H1 (cell line): ENCODE measurements around the gene HOXD4. TPM values are rescaled to one million over a fixed set of nuclear protein-coding genes. Genes with fewer than 3 reads are reported as not detected.

Experiments used
- CTCF ChIA-PET: fragments of 300-600 bp; sonication (Branson Sonifier 250); formaldehyde crosslinking; loops from one replicate; lab custom pipeline; 2021; ENCODE audit not compliant: partially characterized antibody; lab: Charles Lee
- POLR2A ChIA-PET: fragments of 300-600 bp; sonication (Branson Sonifier 250); formaldehyde crosslinking; loops from one replicate; lab custom pipeline; 2021; ENCODE audit warnings: inconsistent platforms; ENCODE audit not compliant: partially characterized antibody; lab: Charles Lee
- DNase-seq, 2 experiments: peaks; one replicate each; pipeline versions ENCODE4 v3.0.0 to v3.0.0-alpha.2; 2010 to 2022; ENCODE audit warnings: low spot score in 2 of 2, low read depth in 1 of 2, mixed read lengths in 1 of 2
- FAIRE-seq: peaks from 2 replicates; lab custom pipeline; 2011; peaks lifted over from hg19 to GRCh38; lab: Jason Lieb, UNC
- H2AFZ ChIP-seq: 2 replicates; pipeline ENCODE4 v1.8.1; 2012; ENCODE audit warnings: low read length, inconsistent platforms
- H2AK5ac ChIP-seq: 2 replicates; pipeline ENCODE4 v1.6.1; 2013; ENCODE audit warnings: low read depth, low read length
- H2BK120ac ChIP-seq: replicated peaks from 2 replicates; pipeline ENCODE3; 2013; ENCODE audit warnings: low read depth, low read length, inconsistent platforms
- H2BK12ac ChIP-seq: 2 replicates; pipeline ENCODE4 v1.6.1; 2013; ENCODE audit warnings: low read depth, low read length
- H2BK15ac ChIP-seq: 2 replicates; pipeline ENCODE4 v1.6.1; 2013; ENCODE audit warnings: low read length
- H2BK20ac ChIP-seq: 2 replicates; pipeline ENCODE4 v1.6.1; 2013; ENCODE audit warnings: low read length
- H2BK5ac ChIP-seq: 2 replicates; pipeline ENCODE4 v1.6.1; 2013; ENCODE audit warnings: low read depth, low read length
- H3K14ac ChIP-seq: 2 replicates; pipeline ENCODE4 v1.6.1; 2013; ENCODE audit warnings: inconsistent platforms; ENCODE audit not compliant: insufficient read length
- H3K18ac ChIP-seq: 2 replicates; pipeline ENCODE4 v1.6.1; 2013; ENCODE audit warnings: low read length; ENCODE audit errors: extremely low read depth
- H3K23ac ChIP-seq: 2 replicates; pipeline ENCODE4 v1.6.1; 2013; ENCODE audit warnings: inconsistent platforms; ENCODE audit not compliant: insufficient read length
- H3K23me2 ChIP-seq: 2 replicates; pipeline ENCODE4 v1.6.1; 2013; ENCODE audit warnings: low read depth, low read length
- H3K27ac ChIP-seq: 2 replicates; pipeline ENCODE4 v1.6.1; 2011; ENCODE audit warnings: low read depth, low read length, inconsistent platforms
- H3K27me3 ChIP-seq, 4 experiments: replicated peaks in 1 of 4; 1 replicate in 1 of 4; 2 replicates in 3 of 4; pipeline versions ENCODE4 v1.6.1 to v1.8.1; 2011 to 2013; ENCODE audit warnings: low read length in 3 of 4, mild to moderate bottlenecking in 3 of 4, inconsistent platforms in 2 of 4, mixed read lengths in 2 of 4, moderate library complexity in 1 of 4; ENCODE audit not compliant: control insufficient read depth in 3 of 4, insufficient read depth in 3 of 4; ENCODE audit errors: extremely low read depth in 1 of 4
- H3K36me3 ChIP-seq, 4 experiments: 2 replicates each; pipeline versions ENCODE4 v1.6.1 to v1.8.1; 2011 to 2013; ENCODE audit warnings: mild to moderate bottlenecking in 4 of 4, low read length in 3 of 4, moderate library complexity in 2 of 4, control low read depth in 1 of 4, inconsistent platforms in 1 of 4; ENCODE audit not compliant: insufficient read depth in 4 of 4, control insufficient read depth in 2 of 4
- H3K4ac ChIP-seq: replicated peaks from 2 replicates; pipeline ENCODE3; 2013; ENCODE audit warnings: low read length, low read depth, mixed read lengths, inconsistent platforms; ENCODE audit not compliant: insufficient read length
- H3K4me1 ChIP-seq, 4 experiments: replicated peaks in 1 of 4; 1 replicate in 1 of 4; 2 replicates in 3 of 4; pipeline versions ENCODE4 v1.6.1 to v1.8.1; 2011 to 2013; ENCODE audit warnings: low read length in 3 of 4, inconsistent platforms in 2 of 4, mixed read lengths in 1 of 4; ENCODE audit not compliant: insufficient read depth in 4 of 4, control insufficient read depth in 3 of 4
- H3K4me2 ChIP-seq, 2 experiments: 2 replicates each; pipeline versions ENCODE4 v1.6.1 to v1.8.1; 2011 to 2013; ENCODE audit warnings: low read depth in 2 of 2, low read length in 2 of 2, control low read depth in 1 of 2, inconsistent platforms in 1 of 2, mild to moderate bottlenecking in 1 of 2; ENCODE audit not compliant: insufficient read depth in 1 of 2
- H3K4me3 ChIP-seq, 4 experiments: fragments of 200-600, 300-600 bp in 1 of 4; sonication (generic), shearing (Covaris generic), sonication (Bioruptor Twin) in 1 of 4; 2 replicates each; pipeline versions ENCODE4 v1.5.1 to v1.8.1; 2011 to 2016; ENCODE audit warnings: low read length in 4 of 4, low read depth in 3 of 4, control low read depth in 2 of 4, inconsistent platforms in 2 of 4, mild to moderate bottlenecking in 2 of 4, mixed read lengths in 1 of 4, moderate library complexity in 1 of 4; ENCODE audit not compliant: insufficient read depth in 2 of 4; ENCODE audit errors: extremely low read depth in 1 of 4
- H3K56ac ChIP-seq: replicated peaks from 2 replicates; pipeline ENCODE3; 2013; ENCODE audit warnings: low read depth, mild to moderate bottlenecking, mixed read lengths, low read length, inconsistent platforms; ENCODE audit not compliant: insufficient read length
- H3K79me1 ChIP-seq: 2 replicates; pipeline ENCODE4 v1.6.1; 2013; ENCODE audit warnings: low read depth, low read length, control low read depth
- H3K79me2 ChIP-seq, 2 experiments: 2 replicates each; pipeline versions ENCODE4 v1.6.1 to v1.8.1; 2012 to 2013; ENCODE audit warnings: low read length in 2 of 2, mild to moderate bottlenecking in 2 of 2, inconsistent platforms in 1 of 2; ENCODE audit not compliant: insufficient read depth in 2 of 2, control insufficient read depth in 1 of 2
- H3K9ac ChIP-seq, 4 experiments: replicated peaks in 1 of 4; 1 replicate in 1 of 4; 2 replicates in 3 of 4; pipeline versions ENCODE4 v1.6.1 to v1.8.1; 2011 to 2013; ENCODE audit warnings: low read depth in 3 of 4, low read length in 3 of 4, control low read depth in 2 of 4, mild to moderate bottlenecking in 2 of 4, moderate library complexity in 2 of 4, inconsistent platforms in 1 of 4; ENCODE audit errors: extremely low read depth in 1 of 4
- H3K9me3 ChIP-seq, 2 experiments: 2 replicates each; pipeline versions ENCODE4 v1.6.1 to v1.8.1; 2012 to 2013; ENCODE audit warnings: mild to moderate bottlenecking in 2 of 2, moderate library complexity in 2 of 2, control low read depth in 1 of 2, inconsistent platforms in 1 of 2, low read depth in 1 of 2, low read length in 1 of 2, mixed read lengths in 1 of 2; ENCODE audit not compliant: insufficient read depth in 2 of 2
- H4K20me1 ChIP-seq, 2 experiments: replicated peaks in 1 of 2; 2 replicates each; pipeline versions ENCODE3 to v1.8.1; 2011 to 2013; ENCODE audit warnings: inconsistent platforms in 2 of 2, low read length in 2 of 2, mild to moderate bottlenecking in 1 of 2; ENCODE audit not compliant: insufficient read depth in 2 of 2, control insufficient read depth in 1 of 2
- H4K5ac ChIP-seq: 2 replicates; pipeline ENCODE4 v1.6.1; 2013; ENCODE audit warnings: low read length, low read depth, mixed read lengths, inconsistent platforms; ENCODE audit not compliant: insufficient read length
- H4K8ac ChIP-seq: 2 replicates; pipeline ENCODE4 v1.8.0; 2013; ENCODE audit warnings: mild to moderate bottlenecking, moderate library complexity, low read length, inconsistent platforms; ENCODE audit not compliant: insufficient read depth; ENCODE audit errors: extremely low read depth
- H4K91ac ChIP-seq: replicated peaks from 2 replicates; pipeline ENCODE3; 2013; ENCODE audit warnings: low read length, mixed read lengths, inconsistent platforms; ENCODE audit not compliant: insufficient read length
- BACH1 ChIP-seq: IDR thresholded peaks from 2 replicates; pipeline ENCODE4 v1.6.1; 2012; ENCODE audit warnings: low read length, improper control_type of control experiment
- CREB1 ChIP-seq: IDR thresholded peaks from 2 replicates; pipeline ENCODE4 v1.6.1; 2012; ENCODE audit warnings: inconsistent platforms
- HDAC6 ChIP-seq: IDR thresholded peaks from one replicate; pipeline ENCODE4 v1.7.1; 2012; ENCODE audit warnings: low read depth, mild to moderate bottlenecking, inconsistent platforms, low read length, moderate library complexity
- KDM1A ChIP-seq: fragments of 200-600, 300-600 bp; sonication (generic); IDR thresholded peaks from 2 replicates; pipeline ENCODE4 v1.7.1; 2016; ENCODE audit warnings: mild to moderate bottlenecking, low read length, borderline replicate concordance
- RNF2 ChIP-seq: fragments of 200-900, 300-1000 bp; sonication (generic); IDR thresholded peaks from 2 replicates; pipeline ENCODE4 v1.7.1; 2016; ENCODE audit warnings: borderline replicate concordance, low read depth, mild to moderate bottlenecking, antibody characterized with exemption, low read length; ENCODE audit not compliant: poor library complexity, severe bottlenecking; ENCODE audit errors: missing control alignments
- TCF12 ChIP-seq: IDR thresholded peaks from 2 replicates; pipeline ENCODE4 v1.6.1; 2011; ENCODE audit warnings: low read depth, mild to moderate bottlenecking, low read length
- ZNF274 ChIP-seq: IDR thresholded peaks from 2 replicates; pipeline ENCODE4 v1.7.0; 2012; ENCODE audit warnings: low read length, borderline replicate concordance; ENCODE audit errors: extremely low read depth
- WGBS, 2 experiments: shearing (Covaris generic) in 1 of 2; methylation state at CpG; one replicate each; pipeline versions ENCODE4 v1.1.6 to v1.1.7; 2013 to 2015; ENCODE audit warnings: low lambda C conversion rate in 2 of 2, mixed read lengths in 2 of 2, inconsistent platforms in 1 of 2, low coverage in 1 of 2, missing lambda C conversion rate in 1 of 2; ENCODE audit not compliant: insufficient replicate concordance in 2 of 2, insufficient coverage in 1 of 2, insufficient read length in 1 of 2; ENCODE audit errors: extremely low coverage in 1 of 2, missing lambda C conversion rate in 1 of 2; 5-methylcytosine and 5-hydroxymethylcytosine counted together
- polyA plus RNA-seq, 7 experiments: library from polyadenylated mRNA; depleted of rRNA in 3 of 7; stranded (reverse) in 5 of 7; unstranded in 2 of 7; fragments of >200 nt in 5 of 7; fragments of 200-250 nt in 2 of 7; gene quantifications; 1 replicate in 5 of 7; 2 replicates in 1 of 7; 4 replicates in 1 of 7; pipeline versions ENCODE4 v1.2.1 to v1.2.3, GENCODE V29; 2011 to 2013; ENCODE audit warnings: missing spikeins in 2 of 7, mixed read lengths in 2 of 7
- total RNA-seq: library from RNA; stranded (reverse); fragmentation: NEBNext Ultra II Directional; extraction: Animal tissue kit (Norgen Biotek cat#: 25700); gene quantifications from 2 replicates; pipeline ENCODE4 v1.2.1, GENCODE V29; 2021

HOXD4 gene
- total and polyA plus RNA-seq, 2 of the 8 experiments (the other 6 are each of a cell fraction or from before 2014, with no cell fraction given): not detected

DNA sequence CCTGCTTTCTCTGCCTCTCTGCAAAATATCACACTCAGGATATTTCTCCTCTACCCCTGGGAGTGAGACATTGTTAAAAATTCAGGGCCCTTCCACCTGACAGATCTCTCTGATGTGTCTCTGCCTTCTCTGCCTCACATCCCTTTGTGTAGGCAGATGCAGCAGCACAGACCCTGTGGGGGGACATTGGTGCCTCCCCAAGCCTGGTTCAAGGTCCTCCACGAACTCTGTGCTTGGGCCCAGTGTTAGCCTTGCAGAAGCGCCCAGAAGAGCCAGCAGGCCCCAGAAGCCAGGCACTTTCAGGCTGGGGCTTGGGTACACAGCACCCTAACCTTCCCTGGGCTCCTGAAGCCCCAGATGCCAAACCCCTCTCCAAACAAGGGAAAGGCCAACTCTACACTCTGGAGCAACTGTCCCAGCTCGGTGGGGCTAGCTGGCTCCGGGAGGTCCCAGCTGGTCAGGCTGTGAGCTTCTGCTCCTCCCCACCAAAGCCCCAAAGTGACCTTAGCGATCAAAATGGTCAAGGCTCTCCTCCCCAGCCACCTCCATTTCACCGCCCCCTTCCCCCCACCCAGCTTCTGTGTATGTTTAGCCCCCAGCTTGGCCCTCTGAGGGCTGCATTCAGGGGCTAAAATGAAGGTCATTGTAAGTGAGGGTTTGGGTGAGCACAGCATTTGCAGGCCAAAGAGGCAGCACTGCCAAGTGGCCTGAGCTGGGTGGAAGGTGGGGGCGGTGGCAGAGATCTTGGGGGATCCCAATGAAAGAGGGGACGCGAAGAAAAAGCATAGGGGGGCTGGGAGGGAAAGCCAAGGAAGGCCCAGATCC, 26.2 kb upstream of the HOXD4 start:
- CTCF ChIA-PET: interaction anchor here (0.8 to 6.2 kb wide), 12 partner anchors 9 to 1023 kb away, joined by 3 to 72 read pairs (median 12); partner anchors contain the start of gene HOXD10
- Histone ChIP-seq H3K23me2 (peaks cover 2% of the 10 kb centered on the region; the same call in 1 of the 2 replicates), H3K4me1 (peaks cover 0 to 18% (median 9%) of the 10 kb centered on the region in 4 experiments; a peak in 6 of 7 replicates), H4K91ac (no peak overlapping the region), H2BK12ac (0 out of 2 replicates have a peak overlapping the region, but pooled peaks have one; percentile 27), H4K20me1 (peaks cover 23 to 34% of the 10 kb centered on the region in 2 experiments), H3K9ac (no peak overlapping the region), H4K8ac (no peak overlapping the region), H3K27me3 (peaks cover 96 to 100% (median 99%) of the 10 kb centered on the region in 4 experiments), H3K18ac (no peak overlapping the region), H3K14ac (no peak overlapping the region), H4K5ac (no peak overlapping the region), H2BK20ac (no peak overlapping the region), H2BK15ac (no peak overlapping the region), H2BK120ac (no peak overlapping the region), H3K4me3 (no peak overlapping the region), H2AFZ (no peak overlapping the region), H3K4me2 (no peak overlapping the region), H3K79me1 (no peaks in the 10 kb centered on the region), H3K36me3 (peaks cover 0 to 25% (median 0%) of the 10 kb centered on the region in 4 experiments; a peak in 1 of 8 replicates), H3K4ac (no peak overlapping the region), H2AK5ac (no peak overlapping the region), H3K23ac (no peak overlapping the region), H2BK5ac (no peak overlapping the region), H3K79me2 (no peaks in the 10 kb centered on the region), H3K9me3 (no peaks in the 10 kb centered on the region; a peak in 1 of 4 replicates), H3K56ac (no peak overlapping the region), H3K27ac (no peak overlapping the region)
- POLR2A ChIA-PET: interaction anchor here (0.8 kb wide), 1 partner anchor 15 kb away, joined by 3 read pairs; no protein-coding TSS in a partner anchor
- 24% methylated on average over 9 of the region's 9 CpGs; no CpG with 5 or more reads in 1 of the 2 experiments for WGBS, 2 experiments
- TF ChIP-seq CREB1 (no peak), TCF12 (no peak), HDAC6 (no peak), RNF2 (peak; percentile 58), BACH1 (no peak), ZNF274 (no peak), KDM1A (no peak)
- FAIRE-seq (no peak), DNase-seq (peak in 1 of 2 experiments; percentile 44)
